HUES6 (cell line): ENCODE results near the gene ACAD11.

Experiments used
- H3K27ac ChIP-seq: 2 replicates; pipeline ENCODE4 v1.7.0; 2013; ENCODE audit warnings: low read depth, mild to moderate bottlenecking, low read length, inconsistent platforms
- H3K27me3 ChIP-seq: 2 replicates; pipeline ENCODE4 v1.6.1; 2013; ENCODE audit warnings: low read length; ENCODE audit not compliant: control insufficient read depth, insufficient read depth
- H3K36me3 ChIP-seq: 2 replicates; pipeline ENCODE4 v1.6.1; 2013; ENCODE audit warnings: low read length; ENCODE audit not compliant: control insufficient read depth, insufficient read depth
- H3K4me1 ChIP-seq: 2 replicates; pipeline ENCODE4 v1.6.1; 2013; ENCODE audit warnings: low read length; ENCODE audit not compliant: control insufficient read depth, insufficient read depth
- H3K4me3 ChIP-seq: 2 replicates; pipeline ENCODE4 v1.5.1; 2013; ENCODE audit warnings: low read depth, low read length
- H3K9ac ChIP-seq: one replicate; pipeline ENCODE4 v1.6.1; 2013; ENCODE audit warnings: mild to moderate bottlenecking, low read length
- H3K9me3 ChIP-seq: 2 replicates; pipeline ENCODE4 v1.6.1; 2013; ENCODE audit warnings: low read depth, low read length; ENCODE audit not compliant: control insufficient read depth, insufficient read depth

The ACAD11 gene

GRCh38 chr3:132554437-132554836 lies 105.2 kb downstream of the ACAD11 start:
- H3K36me3 ChIP-seq: no peaks in the 10 kb centered on the region
- no peak overlapping the region for H3K4me3 ChIP-seq
- H3K4me1 ChIP-seq: peaks cover 12% of the 10 kb centered on the region
- H3K27me3 ChIP-seq: no peaks in the 10 kb centered on the region
- no peaks in the 10 kb centered on the region for H3K9me3 ChIP-seq
- H3K9ac ChIP-seq: no peak overlapping the region
- H3K27ac ChIP-seq: no peak overlapping the region

GRCh38 chr3:132553826-132554225 lies 105.8 kb downstream of the ACAD11 start:
- no peaks in the 10 kb centered on the region for H3K36me3 ChIP-seq
- H3K4me3 ChIP-seq: no peak overlapping the region
- H3K27ac ChIP-seq: no peak overlapping the region
- H3K9me3 ChIP-seq: no peaks in the 10 kb centered on the region
- H3K27me3 ChIP-seq: no peaks in the 10 kb centered on the region
- H3K4me1 ChIP-seq: peaks cover 12% of the 10 kb centered on the region
- H3K9ac ChIP-seq: no peak overlapping the region

GRCh38 chr3:132550579-132551305 lies 108.9 kb downstream of the ACAD11 start:
- no peaks in the 10 kb centered on the region for H3K9me3 ChIP-seq
- H3K4me3 ChIP-seq: no peak overlapping the region
- peaks cover 10% of the 10 kb centered on the region for H3K4me1 ChIP-seq
- no peak overlapping the region for H3K27ac ChIP-seq
- H3K27me3 ChIP-seq: no peaks in the 10 kb centered on the region
- no peaks in the 10 kb centered on the region for H3K36me3 ChIP-seq
- H3K9ac ChIP-seq: no peak overlapping the region

GRCh38 chr3:132549890-132550578 lies 109.6 kb downstream of the ACAD11 start:
- H3K9ac ChIP-seq: no peak overlapping the region
- H3K27me3 ChIP-seq: no peaks in the 10 kb centered on the region
- peaks cover 7% of the 10 kb centered on the region for H3K4me1 ChIP-seq
- no peak overlapping the region for H3K27ac ChIP-seq
- no peaks in the 10 kb centered on the region for H3K9me3 ChIP-seq
- H3K36me3 ChIP-seq: no peaks in the 10 kb centered on the region
- no peak overlapping the region for H3K4me3 ChIP-seq

GRCh38 chr3:132549169-132549568 lies 110.4 kb downstream of the ACAD11 start:
- Histone ChIP-seq H3K4me3 (no peak overlapping the region), H3K27ac (no peak overlapping the region)

GRCh38 chr3:132545471-132545870 lies 114.1 kb downstream of the ACAD11 start:
- Histone ChIP-seq H3K27me3 (no peaks in the 10 kb centered on the region), H3K27ac (no peak overlapping the region), H3K4me1 (no peaks in the 10 kb centered on the region), H3K9ac (no peak overlapping the region), H3K9me3 (no peaks in the 10 kb centered on the region), H3K4me3 (no peak overlapping the region), H3K36me3 (peaks cover 9% of the 10 kb centered on the region; the same call in 1 of the 2 replicates)

More at GRCh38 chr3:132549169-132549568, 110.4 kb downstream of the ACAD11 start:
- H3K36me3 ChIP-seq: no peaks in the 10 kb centered on the region
- H3K9me3 ChIP-seq: no peaks in the 10 kb centered on the region
- H3K9ac ChIP-seq: no peak overlapping the region
- no peaks in the 10 kb centered on the region for H3K27me3 ChIP-seq
- no peaks in the 10 kb centered on the region for H3K4me1 ChIP-seq

- Histone ChIP-seq H3K9me3 (no peaks in the 10 kb centered on the region), H3K36me3 (peaks cover 18% of the 10 kb centered on the region), H3K9ac (no peak overlapping the region), H3K4me1 (no peaks in the 10 kb centered on the region), H3K4me3 (no peak overlapping the region), H3K27me3 (no peaks in the 10 kb centered on the region), H3K27ac (no peak overlapping the region)
These were observed 115.5 kb downstream of the ACAD11 start for GRCh38 chr3:132544130-132544529.

GRCh38 chr3:132543011-132543739 lies 116.4 kb downstream of the ACAD11 start:
- H3K9ac ChIP-seq: no peak overlapping the region

GRCh38 chr3:132542577-132542976 lies 117.0 kb downstream of the ACAD11 start:
- Histone ChIP-seq H3K36me3 (peaks cover 33% of the 10 kb centered on the region), H3K4me1 (no peaks in the 10 kb centered on the region), H3K27ac (no peak overlapping the region), H3K27me3 (no peaks in the 10 kb centered on the region), H3K9ac (no peak overlapping the region), H3K4me3 (no peak overlapping the region), H3K9me3 (no peaks in the 10 kb centered on the region)

More at GRCh38 chr3:132543011-132543739, 116.4 kb downstream of the ACAD11 start:
- Histone ChIP-seq H3K27me3 (no peaks in the 10 kb centered on the region), H3K36me3 (peaks cover 27% of the 10 kb centered on the region), H3K4me3 (no peak overlapping the region), H3K27ac (no peak overlapping the region), H3K9me3 (no peaks in the 10 kb centered on the region), H3K4me1 (no peaks in the 10 kb centered on the region)

GRCh38 chr3:132539681-132540080 lies 119.9 kb downstream of the ACAD11 start:
- Histone ChIP-seq H3K4me1 (peaks cover 3% of the 10 kb centered on the region; the same call in 1 of the 2 replicates), H3K27me3 (no peaks in the 10 kb centered on the region), H3K9me3 (no peaks in the 10 kb centered on the region), H3K9ac (no peak overlapping the region), H3K4me3 (no peak overlapping the region), H3K27ac (no peak overlapping the region), H3K36me3 (peaks cover 37% of the 10 kb centered on the region)

- no peaks in the 10 kb centered on the region for H3K27me3 ChIP-seq
- no peak overlapping the region for H3K4me3 ChIP-seq
- no peaks in the 10 kb centered on the region for H3K9me3 ChIP-seq
- peaks cover 3% of the 10 kb centered on the region; the same call in 1 of the 2 replicates for H3K4me1 ChIP-seq
- H3K36me3 ChIP-seq: peaks cover 37% of the 10 kb centered on the region
- no peak overlapping the region for H3K27ac ChIP-seq
- no peak overlapping the region for H3K9ac ChIP-seq
These were observed 121.5 kb downstream of the ACAD11 start for GRCh38 chr3:132538072-132538471.
